ENCODE measurements around the gene TMEM208.

GRCh38 chr16:67248073-67248400 is 21.1 kb downstream of the TMEM208 start:
- TF ChIP-seq CTCF (conservative IDR thresholded peaks at IDR 0.05) (no peak), ZFX (IDR thresholded peaks at IDR 0.05) (no peak)
